NCI-H748 (cell line): Measurements from ENCODE around the gene IL17B.
A peak's percentile ranks its signal among the peaks of the same experiment; 100 is the strongest.

Experiments
- DNase-seq: peaks from one replicate; lab custom pipeline; 2025; ENCODE audit not compliant: unreplicated experiment; lab: John Stamatoyannopoulos, UW

IL17B gene

GRCh38 chr5:149362541-149362940 lies 16.6 kb downstream of the IL17B start:
- DNase-seq = no peak

DNA sequence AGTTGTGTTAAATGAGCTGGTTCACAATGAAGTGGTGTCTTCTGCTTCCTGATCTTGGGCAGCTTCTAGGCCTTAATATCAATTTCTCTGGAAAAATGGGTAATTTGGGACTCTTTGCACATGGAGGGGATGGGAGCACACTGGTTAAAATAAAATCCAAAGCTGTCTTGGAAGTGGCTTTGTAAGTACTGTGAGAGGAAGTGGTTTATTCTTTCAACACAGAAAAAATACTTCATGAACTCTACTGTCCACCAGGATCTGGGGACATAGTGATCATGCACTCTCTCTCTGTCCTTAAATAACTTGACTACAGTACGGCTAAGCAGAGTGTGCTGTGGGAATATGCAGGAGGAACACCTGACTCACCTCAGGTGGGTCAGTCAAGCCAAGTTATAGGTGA lies 18.8 kb downstream of the IL17B start:
- DNase-seq = no peak

DNA sequence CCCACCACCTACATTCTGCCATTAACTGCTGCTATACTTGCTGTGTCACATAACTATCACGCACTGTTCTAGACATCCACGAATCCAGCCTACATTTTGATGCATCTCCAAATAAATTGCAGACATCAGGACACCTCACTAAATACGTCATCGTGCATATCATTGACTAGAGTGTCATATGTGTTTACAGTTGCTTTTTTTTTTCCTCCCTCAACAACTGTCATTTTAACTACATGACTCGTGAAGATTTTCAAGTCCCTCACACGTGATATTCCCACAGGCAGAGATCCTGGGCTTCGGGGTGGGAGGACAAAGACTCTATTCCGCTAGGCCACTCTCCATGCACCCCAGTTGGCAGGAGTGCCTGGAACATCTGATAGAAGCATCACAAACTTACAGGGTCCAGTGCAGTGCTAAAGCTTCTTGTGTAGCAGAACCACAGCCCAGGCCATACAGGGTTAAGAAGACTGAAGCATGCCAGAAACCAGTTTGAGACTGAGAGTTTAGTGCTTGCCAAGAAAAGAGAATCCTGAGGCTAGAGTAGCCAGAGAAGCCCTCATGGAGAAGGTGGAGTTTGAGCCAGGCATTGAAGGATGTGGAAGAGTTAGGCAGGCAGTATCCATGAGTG lies 20.1 kb downstream of the IL17B start:
- DNase-seq = no peak

GRCh38 chr5:149358294-149358651 lies 20.8 kb downstream of the IL17B start:
- DNase-seq = peak; percentile 71

DNA sequence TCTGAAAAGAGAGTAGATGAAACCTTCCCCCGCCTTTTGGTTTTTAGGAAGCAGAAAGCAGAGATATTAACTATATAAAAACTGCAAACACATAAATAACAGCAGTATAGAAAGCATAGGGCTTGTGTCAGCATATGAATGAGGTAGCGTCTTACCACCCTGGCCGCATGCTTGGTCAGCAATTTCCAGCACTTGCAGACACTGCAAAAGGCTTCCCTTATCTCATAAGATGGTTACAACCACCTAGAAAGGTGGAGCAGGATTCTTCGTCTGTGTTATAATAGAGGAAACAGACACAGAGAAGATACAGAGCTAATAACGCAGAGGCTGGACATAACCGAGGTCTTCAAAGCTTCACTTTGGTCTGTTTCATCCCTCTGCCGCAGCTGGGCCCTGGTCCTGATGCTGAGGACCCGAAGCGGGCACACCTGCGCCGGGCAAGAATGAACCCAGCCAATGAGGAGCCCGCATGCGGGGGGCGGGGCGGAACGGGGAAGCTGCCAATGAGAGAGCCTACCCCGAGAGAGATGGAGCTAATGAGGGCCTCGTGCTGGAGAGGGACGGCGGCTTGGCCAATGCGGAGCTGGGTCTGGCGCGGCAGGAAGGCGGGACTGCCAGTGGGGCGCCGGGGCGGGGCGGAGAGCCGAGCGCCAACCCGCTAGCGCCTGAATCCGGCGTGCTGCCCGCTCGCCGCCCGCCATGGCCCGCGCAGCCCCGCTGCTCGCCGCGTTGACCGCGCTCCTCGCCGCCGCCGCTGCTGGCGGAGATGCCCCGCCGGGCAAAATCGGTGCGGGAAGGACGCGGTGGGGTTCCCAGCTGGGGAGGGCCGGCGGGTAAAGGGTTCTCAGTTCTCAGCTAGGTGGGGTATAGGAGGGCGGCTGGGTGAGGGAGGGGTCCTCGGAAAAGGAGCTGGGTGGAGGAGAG lies 21.5 kb downstream of the IL17B start, which contains the start of gene PCYOX1L:
TSS of gene PCYOX1L (plus strand) at position 677 of the 924 bp plus-strand sequence. CDS start at position 700, 23 bp downstream.
- peak; percentile 97 for DNase-seq

DNA sequence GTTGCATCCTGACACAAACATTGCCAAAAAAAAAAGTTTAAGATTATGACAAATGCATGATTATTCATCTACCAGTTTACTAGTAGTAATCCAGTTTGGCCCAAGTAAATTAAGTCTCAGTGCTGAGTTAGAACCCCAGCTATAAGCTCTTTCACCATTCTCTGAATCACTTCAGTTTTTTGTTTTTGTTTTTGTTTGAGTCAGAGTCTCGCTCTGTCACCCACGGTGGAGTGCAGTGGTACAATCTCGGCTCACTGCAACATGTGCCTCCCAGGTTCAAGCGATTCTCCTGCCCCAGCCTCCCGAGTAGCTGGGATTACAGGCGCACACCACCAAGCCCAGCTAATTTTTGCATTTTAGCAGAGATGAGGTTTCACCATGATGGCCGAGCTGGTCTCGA lies 22.7 kb downstream of the IL17B start:
- DNase-seq = no peak

DNA sequence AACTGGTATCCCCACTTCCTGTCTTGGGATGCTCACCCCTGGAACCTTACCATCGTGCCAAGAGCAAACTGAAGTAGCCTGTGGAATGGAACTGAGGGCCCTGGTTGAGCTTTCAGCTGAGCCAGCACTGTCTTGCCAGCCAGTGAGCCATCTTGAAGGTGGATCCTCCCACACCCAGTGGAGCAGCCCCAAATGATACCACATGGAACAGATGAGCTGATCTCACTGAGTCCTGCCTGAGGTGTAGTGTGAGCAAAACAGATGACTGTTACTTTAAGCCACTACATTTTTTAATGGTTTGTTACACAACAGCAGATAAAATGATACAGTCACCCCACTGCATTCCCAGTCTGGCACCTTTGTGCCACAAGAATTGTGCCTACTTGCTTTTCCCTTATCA lies 23.4 kb downstream of the IL17B start:
- no peak for DNase-seq

- no peak for DNase-seq
Measured at GRCh38 chr5:149353911-149354310, 25.2 kb downstream of the IL17B start.

DNA sequence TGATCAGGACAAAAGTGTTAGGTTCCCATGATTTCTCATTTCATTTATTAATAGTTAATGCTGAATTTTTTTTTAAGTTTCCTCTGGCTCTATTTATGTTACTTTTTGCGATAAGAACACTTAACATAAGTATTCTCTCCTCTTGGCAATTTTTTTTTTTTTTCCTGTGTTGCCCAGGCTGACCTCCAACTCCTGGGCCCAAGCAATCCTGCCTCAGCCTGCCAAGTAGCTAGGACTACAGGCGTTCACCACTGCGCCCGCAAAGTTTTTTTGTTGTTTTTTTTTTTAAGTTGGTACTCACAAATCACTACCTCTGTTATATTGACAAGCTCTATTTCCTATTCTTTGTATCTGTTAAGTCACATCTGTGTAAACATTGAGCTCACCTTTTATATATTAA lies 26.9 kb downstream of the IL17B start:
- DNase-seq = no peak

DNA sequence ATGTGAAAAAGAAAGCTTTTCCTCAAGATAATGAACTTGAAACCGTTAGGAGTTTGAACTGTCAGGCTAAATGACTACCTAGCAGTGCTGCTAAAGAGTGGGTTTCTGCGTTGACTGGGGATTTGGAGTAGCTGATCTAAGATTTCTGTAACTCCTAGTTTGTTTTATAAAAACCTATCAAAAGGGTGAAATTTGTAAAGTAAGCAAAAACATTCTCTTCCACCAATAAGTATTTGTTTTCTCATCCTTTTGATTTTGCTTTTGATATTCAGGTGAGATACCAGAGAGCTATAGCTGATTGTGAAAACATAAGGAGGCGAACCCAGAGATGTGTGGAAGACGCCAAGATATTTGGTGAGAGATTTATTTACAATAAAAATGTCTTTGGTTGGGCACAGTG lies 29.7 kb downstream of the IL17B start:
- DNase-seq = no peak

DNA sequence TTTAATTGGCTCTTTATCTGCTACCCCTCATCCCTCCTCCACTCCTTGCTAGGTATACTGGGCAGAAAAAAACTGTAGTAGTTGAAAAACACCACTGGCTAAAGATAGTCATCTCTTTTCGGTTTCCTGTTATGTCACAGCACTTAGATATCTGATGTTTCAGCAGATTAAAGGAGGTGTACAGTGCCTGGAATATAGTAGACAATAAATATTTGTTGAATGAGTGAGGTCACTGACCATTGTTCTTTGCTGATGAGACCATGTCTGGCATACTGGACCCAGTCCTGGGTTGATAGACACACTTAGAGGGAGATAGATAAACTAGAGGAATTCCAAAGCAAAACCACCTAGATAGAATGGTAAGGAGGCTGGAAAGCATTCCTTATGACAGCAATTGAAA lies 30.6 kb downstream of the IL17B start:
- DNase-seq = no peak

GRCh38 chr5:149345892-149346222 lies 33.2 kb downstream of the IL17B start:
- DNase-seq = peak; percentile 35

DNA sequence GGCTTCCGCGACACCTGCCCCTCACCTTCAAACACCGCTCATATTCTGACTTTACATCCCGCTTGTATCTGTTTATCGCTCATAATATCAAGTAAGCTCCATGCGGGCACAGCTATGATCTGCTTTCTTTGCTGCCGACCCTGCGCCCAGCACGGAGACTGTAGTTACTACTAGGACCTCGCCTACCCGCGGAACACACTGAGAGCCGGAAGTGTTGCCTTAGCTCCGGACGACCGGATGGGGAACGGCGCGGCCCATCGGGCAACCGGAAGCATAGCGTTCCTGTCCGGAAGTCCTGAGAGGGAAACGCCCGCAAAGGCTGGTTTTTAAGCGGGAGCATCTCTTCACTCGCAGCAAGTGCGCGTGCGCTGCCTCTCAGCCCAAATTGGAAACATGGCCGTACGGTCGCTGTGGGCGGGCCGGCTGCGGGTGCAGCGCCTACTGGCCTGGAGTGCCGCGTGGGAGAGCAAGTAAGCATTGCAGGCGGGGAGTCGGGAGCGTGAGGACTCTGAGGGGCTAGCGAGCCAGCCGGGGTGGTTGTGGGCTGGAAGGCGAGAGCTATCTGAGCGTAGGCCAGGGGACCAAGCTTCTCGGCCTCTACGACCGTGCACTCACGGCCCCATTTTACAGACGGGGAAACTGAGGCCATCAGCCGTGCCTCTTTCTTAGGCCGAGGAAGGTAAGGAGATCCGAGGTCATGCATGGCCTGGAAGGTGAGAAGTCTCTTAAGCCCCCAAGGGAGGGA lies 33.8 kb downstream of the IL17B start, which contains the start of gene GRPEL2:
TSS of gene GRPEL2 (plus strand) at position 353 of the 745 bp plus-strand sequence. CDS start at position 394, 41 bp downstream.
- DNase-seq = peak; percentile 99

GRCh38 chr5:149344151-149344550 lies 34.9 kb downstream of the IL17B start:
- DNase-seq = no peak

DNA sequence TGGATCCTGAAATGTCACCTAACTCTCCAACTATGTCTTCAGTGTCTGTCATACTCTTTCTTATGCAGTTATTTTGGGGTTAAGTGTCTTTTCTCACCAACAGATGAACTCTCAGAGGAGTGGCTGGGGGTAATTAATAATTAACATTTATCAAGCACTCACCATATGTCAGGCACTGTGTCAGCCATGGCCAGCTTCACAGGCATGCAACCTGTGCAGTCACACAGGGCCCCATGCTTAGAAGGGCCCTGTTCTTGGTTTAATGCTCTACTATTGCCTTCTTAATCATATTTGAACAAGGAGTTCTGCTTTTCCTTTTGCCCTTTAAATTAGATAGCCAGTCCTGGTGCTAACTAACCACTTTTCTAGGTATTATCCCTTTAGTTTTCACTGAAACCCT lies 37.2 kb downstream of the IL17B start:
- no peak for DNase-seq

DNA sequence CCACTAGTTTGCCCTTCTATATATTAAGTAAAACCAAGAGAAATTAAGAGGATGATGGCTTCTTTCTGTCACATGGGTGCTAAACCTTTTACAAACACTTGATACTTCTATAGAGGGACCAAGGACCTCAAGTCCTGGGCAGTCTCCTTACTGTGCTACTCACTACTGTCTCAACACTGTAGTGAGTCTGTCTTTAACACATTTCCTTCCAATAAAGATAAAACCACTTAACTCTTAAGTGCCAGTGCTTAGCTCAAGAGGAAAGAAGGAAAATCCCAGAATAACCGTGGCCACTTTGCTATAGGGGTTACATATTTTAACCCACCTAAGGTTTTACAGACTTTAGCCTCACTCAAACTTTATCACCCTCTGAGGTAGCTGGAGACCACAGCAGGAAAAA lies 38.2 kb downstream of the IL17B start:
- DNase-seq = no peak

DNA sequence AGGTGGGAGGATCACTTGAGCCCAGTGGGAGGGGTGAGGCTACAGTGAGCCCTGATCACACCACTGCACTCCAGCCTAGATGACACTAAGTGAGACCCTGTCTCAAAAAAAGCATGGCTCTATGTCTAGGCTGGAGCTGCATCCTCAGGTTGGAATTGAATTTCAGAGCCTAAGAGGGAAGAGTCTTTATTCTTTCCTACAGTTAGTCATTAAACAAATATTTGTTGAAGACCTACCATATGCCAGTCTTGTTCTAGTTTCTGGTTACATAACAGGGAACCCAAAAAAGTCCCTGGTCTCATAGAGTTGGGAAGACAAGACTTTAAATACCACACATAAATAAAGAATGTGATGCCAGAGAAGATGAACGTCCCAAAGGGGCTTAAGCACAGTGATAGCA lies 40.7 kb downstream of the IL17B start:
- no peak for DNase-seq

DNA sequence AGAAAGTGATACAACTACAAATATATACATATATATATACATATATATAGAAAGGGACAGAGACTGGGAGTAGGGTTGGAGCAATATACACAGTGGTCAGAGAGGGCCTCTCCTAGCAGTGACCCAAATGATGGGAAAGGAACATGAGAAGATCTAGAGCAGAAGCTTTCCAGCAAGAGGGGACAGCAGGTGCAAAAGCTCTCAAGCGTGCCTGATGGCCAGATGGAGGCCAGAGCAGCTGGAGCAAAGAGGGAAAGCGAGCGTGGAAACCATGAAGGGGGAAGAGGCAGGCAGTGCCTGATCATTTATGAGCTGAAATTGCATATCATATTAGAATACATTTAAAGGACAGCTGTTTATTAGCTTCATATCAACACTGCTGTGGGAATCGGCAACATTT lies 41.4 kb downstream of the IL17B start:
- DNase-seq = no peak

DNA sequence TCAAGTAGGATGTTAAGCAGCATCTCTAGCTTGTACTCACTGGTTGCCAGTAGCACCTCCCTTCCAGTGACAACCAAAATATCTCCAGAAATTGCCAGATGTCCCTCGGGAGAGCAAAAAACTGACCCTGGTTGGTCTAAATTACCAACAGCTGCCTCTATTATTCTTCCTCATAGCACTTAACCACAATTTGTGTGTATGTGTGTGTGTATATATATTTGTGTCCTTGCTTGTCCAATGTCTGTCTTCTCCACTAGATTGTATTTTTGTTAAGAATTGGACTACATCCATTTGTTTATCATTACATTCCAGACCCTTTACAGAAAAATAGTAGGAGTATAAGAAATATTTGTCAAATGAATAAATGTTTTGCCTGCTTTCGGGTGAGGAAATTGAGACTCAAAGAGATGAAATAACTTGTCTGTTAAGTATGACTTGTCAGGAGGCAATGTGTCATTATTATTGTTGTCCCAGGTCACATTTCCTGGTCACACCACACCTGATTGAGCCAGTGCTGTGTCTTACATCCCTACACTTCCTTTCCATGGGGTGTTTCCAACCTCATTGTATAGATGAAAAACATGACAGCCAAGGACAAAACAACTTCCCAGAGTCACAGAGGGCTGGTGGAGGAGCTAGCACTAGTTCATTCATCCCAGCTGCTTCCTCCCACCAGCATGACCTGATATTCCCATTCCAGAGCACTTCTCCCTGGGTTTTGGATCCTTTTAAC lies 45.2 kb downstream of the IL17B start:
- DNase-seq = no peak

DNA sequence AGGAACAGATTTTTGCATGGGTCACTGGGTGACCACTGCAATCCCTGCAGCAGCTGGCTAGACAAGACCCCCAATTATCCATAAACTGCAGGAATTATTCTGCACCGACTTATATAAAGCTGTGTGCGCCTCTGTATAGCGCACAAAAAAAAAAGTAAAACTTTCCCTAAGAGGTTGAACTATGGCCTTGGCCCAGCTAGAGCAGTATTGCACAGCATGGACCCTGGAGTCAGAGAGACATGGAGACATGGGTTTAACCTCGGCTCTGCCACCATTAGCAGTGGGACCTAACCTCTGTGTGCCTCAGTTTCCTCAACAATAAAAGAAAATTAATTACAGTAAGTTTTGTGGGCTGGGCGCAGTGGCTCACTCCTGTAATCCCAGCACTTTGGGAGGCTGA lies 50.9 kb downstream of the IL17B start:
- DNase-seq = no peak

DNA sequence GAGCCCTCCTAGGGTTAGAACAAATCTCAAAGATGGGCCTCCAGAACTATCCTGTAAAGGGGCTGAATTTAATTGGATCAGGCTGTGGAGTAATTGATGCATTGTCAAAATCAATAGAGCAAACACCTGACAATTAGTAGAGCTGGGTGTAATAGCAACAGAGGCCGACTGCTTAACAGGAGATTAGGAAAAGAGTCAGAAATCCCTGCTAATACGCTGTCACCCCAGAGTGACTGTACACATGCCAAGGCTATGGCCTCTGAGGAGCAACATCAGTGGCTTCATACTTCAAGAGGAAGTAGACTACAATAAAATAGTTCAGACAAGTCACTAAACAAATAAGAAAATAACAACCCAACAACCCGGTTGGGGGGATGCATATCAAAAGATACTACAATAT lies 52.5 kb downstream of the IL17B start:
- DNase-seq = no peak
